Measurements from ENCODE around the gene RXRA.
"Not testable (repeated sequence)": the region's sequence is repeated elsewhere in the genome, so short reads cannot be mapped to it uniquely, and the experiment has no call there.

The RXRA gene

GRCh38 chr9:134307674-134308638 is 18.3 kb upstream of the RXRA start:
- DNase-seq (ENCODE audit: low read depth) = no peak

GRCh38 chr9:134308639-134309220 is 17.5 kb upstream of the RXRA start:
- DNase-seq (ENCODE audit: low read depth) = not testable (repeated sequence)

GRCh38 chr9:134313470-134313869 is 12.8 kb upstream of the RXRA start:
- DNase-seq (ENCODE audit: low read depth) = no peak

- DNase-seq (ENCODE audit: low read depth) = no peak
Observed at GRCh38 chr9:134314039-134314949, 12.0 kb upstream of the RXRA start.

- no peak for DNase-seq (ENCODE audit: low read depth)
Observed at GRCh38 chr9:134314950-134315715, 11.1 kb upstream of the RXRA start.

- DNase-seq (ENCODE audit: low read depth) = no peak
Observed at GRCh38 chr9:134315716-134316448, 10.4 kb upstream of the RXRA start.

GRCh38 chr9:134316449-134317160 is 9.7 kb upstream of the RXRA start:
- DNase-seq (ENCODE audit: low read depth) = no peak

GRCh38 chr9:134317400-134317789 is 8.9 kb upstream of the RXRA start:
- no peak for DNase-seq (ENCODE audit: low read depth)

GRCh38 chr9:134317790-134318414 is 8.4 kb upstream of the RXRA start:
- DNase-seq (ENCODE audit: low read depth) = no peak

- no peak for DNase-seq (ENCODE audit: low read depth)
Observed at GRCh38 chr9:134318481-134318891, 7.8 kb upstream of the RXRA start.

GRCh38 chr9:134318941-134319305 is 7.3 kb upstream of the RXRA start:
- no peak for DNase-seq (ENCODE audit: low read depth)

GRCh38 chr9:134319306-134320125 is 6.7 kb upstream of the RXRA start:
- DNase-seq (ENCODE audit: low read depth) = no peak

GRCh38 chr9:134320126-134320867 is 6.0 kb upstream of the RXRA start:
- DNase-seq (ENCODE audit: low read depth) = no peak

- DNase-seq (ENCODE audit: low read depth) = no peak
Observed at GRCh38 chr9:134320868-134321471, 5.3 kb upstream of the RXRA start.

GRCh38 chr9:134321531-134321930 is 4.7 kb upstream of the RXRA start:
- DNase-seq (ENCODE audit: low read depth) = no peak

GRCh38 chr9:134321946-134322741 is 4.1 kb upstream of the RXRA start:
- no peak for DNase-seq (ENCODE audit: low read depth)

- DNase-seq (ENCODE audit: low read depth) = no peak
Observed at GRCh38 chr9:134322781-134323241, 3.4 kb upstream of the RXRA start.
